IMR-90 (cell line): ENCODE measurements around the gene ATXN10. TPM values are rescaled to one million over a fixed set of nuclear protein-coding genes. Genes with fewer than 3 reads are reported as not detected.

Experiments used
- ATAC-seq: fragments of 200-7000 bp; cut with Tn5 transposase; 2 replicates; pipeline ENCODE4 v1.9.1; 2020; ENCODE audit warnings: low read depth, mild to moderate bottlenecking, moderate library complexity
- BruUV-seq: library from RNA; stranded (reverse); fragments of 400-500 nt; replicated peaks from 2 replicates; lab custom pipeline; 2021; lab: Mats Ljungman, UMichigan
- CTCF ChIA-PET: fragments of 300-600 bp; formaldehyde crosslinking; extraction: SDS; loops from one replicate; lab custom pipeline; 2021; ENCODE audit warnings: antibody characterized with exemption; lab: Yijun Ruan, JAX
- POLR2A ChIA-PET: fragments of 300-600 bp; sonication (Branson Sonifier 250); formaldehyde crosslinking; loops from one replicate; lab custom pipeline; 2022; ENCODE audit warnings: antibody characterized with exemption; ENCODE audit not compliant: unreplicated experiment; lab: Charles Lee
- DNase-seq: peaks from one replicate; pipeline ENCODE4 v3.0.0; 2013
- H2AFZ ChIP-seq: replicated peaks from 2 replicates; pipeline ENCODE3; 2013; ENCODE audit warnings: low read length, mild to moderate bottlenecking; ENCODE audit not compliant: poor library complexity
- H2AK5ac ChIP-seq: 2 replicates; pipeline ENCODE4 v1.6.1; 2013; ENCODE audit warnings: low read depth, low read length, inconsistent platforms
- H2AK9ac ChIP-seq: replicated peaks from 2 replicates; pipeline ENCODE3; 2013; ENCODE audit warnings: mild to moderate bottlenecking, low read depth, low read length, moderate library complexity; ENCODE audit not compliant: poor library complexity
- H2BK120ac ChIP-seq: 2 replicates; pipeline ENCODE4 v1.6.1; 2013; ENCODE audit warnings: low read depth, low read length, inconsistent platforms
- H2BK15ac ChIP-seq: 3 replicates; pipeline ENCODE4 v1.6.1; 2013; ENCODE audit warnings: low read depth, low read length, inconsistent platforms
- H2BK20ac ChIP-seq: 2 replicates; pipeline ENCODE4 v1.6.1; 2013; ENCODE audit warnings: low read depth, mild to moderate bottlenecking, inconsistent platforms, low read length, moderate library complexity
- H2BK5ac ChIP-seq: 2 replicates; pipeline ENCODE4 v1.6.1; 2013; ENCODE audit warnings: mild to moderate bottlenecking, low read depth, low read length, inconsistent platforms; ENCODE audit not compliant: poor library complexity, severe bottlenecking
- H3K14ac ChIP-seq: replicated peaks from 2 replicates; pipeline ENCODE4 v1.6.1; 2013; ENCODE audit warnings: low read depth, low read length, inconsistent platforms
- H3K18ac ChIP-seq: 2 replicates; pipeline ENCODE4 v1.6.1; 2013; ENCODE audit warnings: low read depth, low read length, control low read depth
- H3K23ac ChIP-seq: 2 replicates; pipeline ENCODE4 v1.6.1; 2013; ENCODE audit warnings: low read depth, low read length, inconsistent platforms
- H3K27ac ChIP-seq: 2 replicates; pipeline ENCODE4 v1.5.1; 2013; ENCODE audit warnings: mild to moderate bottlenecking, control low read depth, low read length; ENCODE audit not compliant: insufficient read depth
- H3K27me3 ChIP-seq: 2 replicates; pipeline ENCODE4 v1.6.1; 2013; ENCODE audit warnings: low read length; ENCODE audit not compliant: control insufficient read depth, insufficient read depth
- H3K36me3 ChIP-seq: 2 replicates; pipeline ENCODE4 v1.6.1; 2013; ENCODE audit warnings: low read length, mixed read lengths; ENCODE audit not compliant: control insufficient read depth, insufficient read depth
- H3K4ac ChIP-seq: 2 replicates; pipeline ENCODE4 v1.6.1; 2013; ENCODE audit warnings: low read depth, low read length, inconsistent platforms
- H3K4me1 ChIP-seq: 2 replicates; pipeline ENCODE4 v1.6.1; 2013; ENCODE audit warnings: low read length, mixed read lengths; ENCODE audit not compliant: control insufficient read depth, insufficient read depth
- H3K4me2 ChIP-seq: 2 replicates; pipeline ENCODE4 v1.6.1; 2013; ENCODE audit warnings: low read depth, mild to moderate bottlenecking, control low read depth, low read length, moderate library complexity
- H3K4me3 ChIP-seq: 2 replicates; pipeline ENCODE4 v1.5.1; 2013; ENCODE audit warnings: low read depth, mild to moderate bottlenecking, control low read depth, low read length, moderate library complexity; ENCODE audit not compliant: insufficient read depth
- H3K56ac ChIP-seq: 2 replicates; pipeline ENCODE4 v1.6.1; 2013; ENCODE audit warnings: low read length, inconsistent platforms; ENCODE audit not compliant: insufficient read depth; ENCODE audit errors: extremely low read depth
- H3K79me1 ChIP-seq, 2 experiments: 2 replicates each; pipeline ENCODE4 v1.6.1; 2013; ENCODE audit warnings: low read length in 2 of 2, inconsistent platforms in 1 of 2, low read depth in 1 of 2
- H3K9ac ChIP-seq: 2 replicates; pipeline ENCODE4 v1.6.1; 2013; ENCODE audit warnings: low read depth, low read length, control low read depth
- H3K9me1 ChIP-seq: 2 replicates; pipeline ENCODE4 v1.6.1; 2013; ENCODE audit warnings: low read length, inconsistent platforms; ENCODE audit not compliant: insufficient read depth
- H3K9me3 ChIP-seq: 2 replicates; pipeline ENCODE4 v1.6.1; 2013; ENCODE audit warnings: low read length; ENCODE audit not compliant: control insufficient read depth, insufficient read depth
- H4K20me1 ChIP-seq: 2 replicates; pipeline ENCODE4 v1.6.1; 2013; ENCODE audit warnings: low read length, inconsistent platforms; ENCODE audit not compliant: insufficient read depth
- H4K5ac ChIP-seq: 2 replicates; pipeline ENCODE4 v1.6.1; 2013; ENCODE audit warnings: mild to moderate bottlenecking, low read depth, low read length, control low read depth
- H4K8ac ChIP-seq, 2 experiments: 2 replicates each; pipeline ENCODE4 v1.6.1; 2013; ENCODE audit warnings: low read depth in 2 of 2, low read length in 2 of 2, control low read depth in 1 of 2, inconsistent platforms in 1 of 2
- H4K91ac ChIP-seq: 2 replicates; pipeline ENCODE4 v1.6.1; 2013; ENCODE audit warnings: low read depth, low read length, inconsistent platforms; ENCODE audit not compliant: insufficient read depth
- BHLHE40 ChIP-seq: fragments of 150-350 bp; IDR thresholded peaks from 2 replicates; pipeline ENCODE4 v1.6.1; 2016; ENCODE audit warnings: mild to moderate bottlenecking, low read depth, low read length
- CEBPB ChIP-seq: IDR thresholded peaks from 2 replicates; pipeline ENCODE4 v1.6.1; 2012; ENCODE audit warnings: low read depth, low read length, improper control_type of control experiment
- CHD1 ChIP-seq: IDR thresholded peaks from 2 replicates; pipeline ENCODE4 v1.6.1; 2012; ENCODE audit warnings: low read depth, low read length, improper control_type of control experiment
- CTCF ChIP-seq: conservative IDR thresholded peaks from 2 replicates; pipeline ENCODE4 v1.5.1; 2012; ENCODE audit warnings: mild to moderate bottlenecking, low read depth, low read length, improper control_type of control experiment
- ELK1 ChIP-seq: fragments of 150-350 bp; IDR thresholded peaks from 2 replicates; pipeline ENCODE4 v1.6.1; 2016; ENCODE audit warnings: low read depth, mild to moderate bottlenecking, low read length, moderate library complexity, borderline replicate concordance
- FOS ChIP-seq: fragments of 150-350 bp; IDR thresholded peaks from 2 replicates; pipeline ENCODE4 v1.6.1; 2016; ENCODE audit warnings: low read depth, low read length
- MAFK ChIP-seq: IDR thresholded peaks from 2 replicates; pipeline ENCODE4 v1.6.1; 2012; ENCODE audit warnings: low read depth, low read length, improper control_type of control experiment
- MAZ ChIP-seq: IDR thresholded peaks from 2 replicates; pipeline ENCODE4 v1.6.1; 2012; ENCODE audit warnings: low read depth, mild to moderate bottlenecking, low read length, improper control_type of control experiment, moderate library complexity, borderline replicate concordance
- MXI1 ChIP-seq: IDR thresholded peaks from 2 replicates; pipeline ENCODE4 v1.6.1; 2012; ENCODE audit warnings: low read depth, mild to moderate bottlenecking, low read length, moderate library complexity, borderline replicate concordance
- NFE2L2 ChIP-seq: fragments of 150-350 bp; IDR thresholded peaks from 2 replicates; pipeline ENCODE4 v1.6.1; 2016; ENCODE audit warnings: low read depth, mild to moderate bottlenecking, low read length
- POLR2A ChIP-seq: IDR thresholded peaks from 2 replicates; pipeline ENCODE4 v1.6.1; 2012; ENCODE audit warnings: mild to moderate bottlenecking, low read depth, low read length
- RAD21 ChIP-seq: IDR thresholded peaks from 2 replicates; pipeline ENCODE4 v1.6.1; 2012; ENCODE audit warnings: low read length, improper control_type of control experiment
- RCOR1 ChIP-seq: IDR thresholded peaks from 2 replicates; pipeline ENCODE4 v1.6.1; 2012; ENCODE audit warnings: mild to moderate bottlenecking, low read length, improper control_type of control experiment; ENCODE audit not compliant: insufficient replicate concordance
- RFX5 ChIP-seq: IDR thresholded peaks from 2 replicates; pipeline ENCODE4 v1.8.0; 2012; ENCODE audit warnings: low read depth, mild to moderate bottlenecking, low read length, moderate library complexity
- SMC3 ChIP-seq: fragments of 150-350 bp; IDR thresholded peaks from 2 replicates; pipeline ENCODE4 v1.6.1; 2016; ENCODE audit warnings: low read depth, mild to moderate bottlenecking, antibody characterized with exemption, low read length, moderate library complexity
- USF2 ChIP-seq: fragments of 150-350 bp; IDR thresholded peaks from 2 replicates; pipeline ENCODE4 v1.6.1; 2017; ENCODE audit warnings: mild to moderate bottlenecking, antibody characterized with exemption, low read length, low read depth
- WGBS, 2 experiments: methylation state at CpG; one replicate each; pipeline versions ENCODE4 v1.1.5 to v1.1.7; 2013; ENCODE audit warnings: missing lambda C conversion rate in 2 of 2; ENCODE audit not compliant: insufficient read length in 1 of 2; ENCODE audit errors: extremely low coverage in 2 of 2; 5-methylcytosine and 5-hydroxymethylcytosine counted together
- dilution Hi-C: fragments of 300-500 bp; cut with HindIII; formaldehyde crosslinking; loops from one replicate; pipeline ENCODE4 v1.14.3; 2018; ENCODE audit warnings: low sequenced_read_pairs; ENCODE audit not compliant: unreplicated experiment
- in situ Hi-C: fragments of 300-500 bp; cut with MboI; formaldehyde crosslinking; loops from 3 replicates; pipeline ENCODE4 v1.14.3; 2019; ENCODE audit warnings: low sequenced_read_pairs, inconsistent platforms, mixed read lengths
- intact Hi-C: fragments of 100-400 bp; cut with micrococcal nuclease; formaldehyde crosslinking; loops from 2 replicates; pipeline ENCODE4 v1.10.0; 2022
- polyA plus RNA-seq, 3 experiments: library from polyadenylated mRNA; depleted of rRNA; stranded (reverse); fragments of >200 nt; gene quantifications; 2 replicates each; pipeline ENCODE4 v1.2.3, GENCODE V29; 2012; ENCODE audit warnings: low replicate concordance in 1 of 3
- total RNA-seq: library from RNA; depleted of rRNA; stranded (reverse); fragments of >200 nt; gene quantifications from 2 replicates; pipeline ENCODE4 v1.2.3, GENCODE V29; 2012

The ATXN10 gene
- total and polyA plus RNA-seq, 2 of the 4 experiments (the other 2 are of a cell fraction), result 116 to 231 TPM

- no peak overlapping the region for H3K9ac ChIP-seq
- CTCF ChIA-PET, result no interaction called here
- no peak overlapping the region for H4K5ac ChIP-seq
- H3K14ac ChIP-seq, result no peak overlapping the region
- H3K18ac ChIP-seq, result no peak overlapping the region
- dilution Hi-C loops, result no loop called here
- no peaks in the 10 kb centered on the region for H4K20me1 ChIP-seq
- BruUV-seq, result no TSS peak
- no peak overlapping the region for H2AK5ac ChIP-seq
- H2BK15ac ChIP-seq, result no peak overlapping the region
- no peak overlapping the region for H4K91ac ChIP-seq
- no peak overlapping the region for H3K4me2 ChIP-seq
- no peaks in the 10 kb centered on the region; the same call in 1 of the 2 replicates for H3K9me1 ChIP-seq
- no peak for TF ChIP-seq MXI1
- TF ChIP-seq CHD1, result no peak
- no peak for TF ChIP-seq BHLHE40
- TF ChIP-seq NFE2L2, result no peak
- no peak for TF ChIP-seq ELK1
- TF ChIP-seq CTCF, result no peak
- TF ChIP-seq USF2, result no peak
- no peak for TF ChIP-seq RAD21
- TF ChIP-seq MAZ, result no peak
- no peak for TF ChIP-seq CEBPB
- no peak for TF ChIP-seq MAFK
- no peak for TF ChIP-seq RFX5
- TF ChIP-seq SMC3, result no peak
- no peak for TF ChIP-seq RCOR1
- no peak for TF ChIP-seq FOS
- no peak for TF ChIP-seq POLR2A
- no peak overlapping the region for H2AFZ ChIP-seq
- H3K79me1 ChIP-seq, result no peaks in the 10 kb centered on the region
- POLR2A ChIA-PET, result no interaction called here
- in situ Hi-C loops, result no loop called here
- H3K4me1 ChIP-seq, result peaks cover 10% of the 10 kb centered on the region
- H3K36me3 ChIP-seq, result no peaks in the 10 kb centered on the region
- no peak for DNase-seq
- H2BK20ac ChIP-seq, result no peak overlapping the region
- no peak overlapping the region for H2AK9ac ChIP-seq
- no peaks in the 10 kb centered on the region for H3K9me3 ChIP-seq
- ATAC-seq, result no peak
- H3K23ac ChIP-seq, result no peak overlapping the region
- no peak overlapping the region for H2BK120ac ChIP-seq
- no peak overlapping the region for H2BK5ac ChIP-seq
- intact Hi-C loops, result no loop called here
- H3K56ac ChIP-seq, result no peak overlapping the region
- H3K4me3 ChIP-seq, result no peak overlapping the region
- no peak overlapping the region for H3K27ac ChIP-seq
- no peak overlapping the region for H3K4ac ChIP-seq
- H3K27me3 ChIP-seq, result peaks cover 18% of the 10 kb centered on the region
- no peak overlapping the region for H4K8ac ChIP-seq
- 100% methylated on average over 4 of the region's 37 CpGs; no CpG with 5 or more reads in 1 of the 2 experiments for WGBS, 2 experiments
Observed at GRCh38 chr22:45891021-45891421, 219.4 kb downstream of the ATXN10 start.
